Activated naive CD4-positive, alpha-beta T cell treated with anti-CD3 and anti-CD28 coated beads for 36 hours (primary cell): ENCODE results near the gene PLEKHG2. TPM values are rescaled to one million over a fixed set of nuclear protein-coding genes. Genes with fewer than 3 reads are reported as not detected.
"Not testable (repeated sequence)": the region's sequence is repeated elsewhere in the genome, so short reads cannot be mapped to it uniquely, and the experiment has no call there.

ENCODE experiments used
- CTCF ChIA-PET: fragments of 350-600 bp; sonication (Branson Sonifier 250); formaldehyde crosslinking; loops from one replicate; lab custom pipeline; 2021; ENCODE audit warnings: antibody characterized with exemption; lab: Charles Lee
- DNase-seq: peaks from one replicate; pipeline ENCODE4 v3.0.0-alpha.2; 2020
- H3K27ac Mint-ChIP-seq: one replicate; pipeline ENCODE4 v1.8.0; 2021; ENCODE audit warnings: mild to moderate bottlenecking, mixed read lengths
- H3K27me3 Mint-ChIP-seq: one replicate; pipeline ENCODE4 v1.8.0; 2021; ENCODE audit warnings: low read depth, mixed read lengths
- H3K36me3 Mint-ChIP-seq: one replicate; pipeline ENCODE4 v1.8.0; 2021; ENCODE audit warnings: low read depth, mixed read lengths
- H3K4me1 Mint-ChIP-seq: one replicate; pipeline ENCODE4 v1.8.0; 2021; ENCODE audit warnings: low read depth, mixed read lengths
- H3K4me3 Mint-ChIP-seq: one replicate; pipeline ENCODE4 v1.8.0; 2021; ENCODE audit warnings: mild to moderate bottlenecking, moderate library complexity, mixed read lengths
- H3K9me3 Mint-ChIP-seq: one replicate; pipeline ENCODE4 v1.8.0; 2021; ENCODE audit warnings: mixed read lengths
- intact Hi-C: fragments of 100-400 bp; cut with micrococcal nuclease; formaldehyde crosslinking; loops from one replicate; pipeline ENCODE4 v1.15.1; 2023
- total RNA-seq, 2 experiments: library from RNA; stranded (reverse); gene quantifications; one replicate each; pipeline ENCODE4 v1.2.3, GENCODE V29; 2021

PLEKHG2 gene
- total RNA-seq, 2 experiments from 2014 or later, result 27.3 to 34.6 TPM

DNA sequence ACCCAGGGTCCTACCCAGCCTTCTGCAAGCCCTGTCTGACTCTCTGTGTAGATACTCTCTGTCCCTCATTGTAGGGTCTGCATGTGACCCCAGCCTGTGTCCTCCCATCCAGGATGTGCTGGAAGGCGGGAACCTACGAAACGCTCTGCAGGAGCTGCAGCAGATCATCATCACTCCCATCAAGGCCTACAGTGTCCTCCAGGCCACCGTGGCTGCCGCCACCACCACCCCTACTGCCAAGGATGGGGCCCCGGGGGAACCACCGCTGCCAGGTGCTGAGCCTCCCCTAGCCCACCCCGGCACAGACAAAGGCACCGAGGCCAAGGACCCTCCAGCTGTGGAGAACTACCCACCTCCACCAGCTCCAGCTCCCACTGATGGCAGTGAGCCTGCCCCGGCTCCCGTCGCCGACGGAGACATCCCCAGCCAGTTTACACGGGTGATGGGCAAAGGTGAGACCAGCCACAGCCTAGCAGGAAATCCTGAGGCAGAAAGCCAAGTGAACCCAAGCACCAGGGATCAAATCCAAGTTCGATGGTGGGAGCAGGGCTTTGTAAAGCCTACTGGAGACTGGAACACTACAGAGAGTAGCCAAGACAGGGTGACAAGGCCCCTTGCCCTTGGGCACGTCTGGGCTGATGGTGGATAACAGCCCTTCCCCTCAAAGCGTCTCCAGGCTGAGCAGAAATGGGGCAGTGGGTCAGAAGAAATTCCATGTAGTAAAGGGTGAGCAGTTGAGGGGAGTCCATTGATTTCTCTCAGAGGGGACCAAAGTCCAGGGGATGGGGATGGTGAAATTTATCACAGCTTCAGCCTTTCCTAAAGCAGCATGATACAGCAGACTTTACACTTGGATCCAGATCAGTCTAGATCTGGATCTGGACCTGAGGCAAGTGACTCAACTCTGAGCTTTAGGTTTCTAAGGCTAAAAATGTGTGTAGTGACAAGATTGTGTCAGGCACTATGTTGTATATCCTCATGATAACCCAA is 34.8 kb upstream of the PLEKHG2 start:
- no peak overlapping the region for H3K4me3 Mint-ChIP-seq
- DNase-seq, result no peak
- H3K36me3 Mint-ChIP-seq, result peaks cover 26% of the 10 kb centered on the region
- CTCF ChIA-PET, result interaction anchor here (0.7 kb wide), 1 partner anchor 13 kb away, joined by 3 read pairs; no protein-coding TSS in a partner anchor
- no peaks in the 10 kb centered on the region for H3K9me3 Mint-ChIP-seq
- intact Hi-C loops, result no loop called here
- H3K27me3 Mint-ChIP-seq, result no peaks in the 10 kb centered on the region
- H3K4me1 Mint-ChIP-seq, result no peaks in the 10 kb centered on the region
- no peak overlapping the region for H3K27ac Mint-ChIP-seq

DNA sequence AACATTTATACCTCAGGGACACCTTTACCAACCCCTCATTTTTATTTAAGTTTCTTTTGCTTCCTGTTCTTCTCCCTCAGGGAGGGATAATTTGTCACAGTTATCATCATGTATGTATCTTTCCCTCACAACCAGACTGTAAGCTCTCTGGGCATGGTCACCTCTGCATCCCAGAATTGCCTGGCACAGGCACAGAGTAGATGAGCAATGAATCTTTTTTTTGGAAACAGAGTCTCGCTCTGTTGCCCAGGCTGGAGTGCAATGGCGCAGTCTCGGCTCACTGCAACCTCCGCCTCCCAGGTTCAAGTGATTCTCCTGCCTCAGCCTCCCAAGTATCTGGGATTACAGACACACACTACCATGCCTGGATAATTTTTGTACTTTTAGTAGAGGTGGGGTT is 33.1 kb upstream of the PLEKHG2 start:
- DNase-seq, H3K27me3 Mint-ChIP-seq, intact Hi-C loops, H3K27ac Mint-ChIP-seq, H3K4me3 Mint-ChIP-seq, H3K9me3 Mint-ChIP-seq, H3K4me1 Mint-ChIP-seq, CTCF ChIA-PET: not testable (repeated sequence)
- peaks cover 29% of the 10 kb centered on the region for H3K36me3 Mint-ChIP-seq

DNA sequence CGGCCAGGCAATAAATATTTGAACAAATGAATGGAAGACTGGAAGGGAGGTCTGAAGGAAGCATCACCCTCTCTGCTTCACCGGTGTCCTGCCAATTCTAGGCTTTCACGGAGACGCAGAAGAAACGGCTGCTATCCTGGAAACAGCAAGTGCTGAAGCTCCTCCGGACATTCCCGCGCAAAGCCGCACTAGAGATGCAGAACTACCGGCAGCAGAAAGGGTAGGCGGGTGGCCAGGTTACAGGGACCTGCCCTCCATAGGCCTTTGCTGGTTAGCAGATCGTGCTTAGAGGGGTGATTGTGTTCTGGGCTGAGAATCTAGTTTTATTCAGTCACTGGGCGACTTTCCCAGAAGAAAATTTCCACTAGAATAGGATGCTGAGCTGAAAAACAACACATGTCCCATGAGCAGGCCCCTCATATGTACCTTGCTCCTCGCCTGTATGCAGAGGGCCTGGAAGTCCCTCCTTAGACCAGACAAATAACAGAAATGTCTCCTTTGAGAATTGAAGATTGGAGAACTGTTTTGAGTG is 32.5 kb upstream of the PLEKHG2 start:
- no peaks in the 10 kb centered on the region for H3K4me1 Mint-ChIP-seq
- no peak for DNase-seq
- H3K27me3 Mint-ChIP-seq, result no peaks in the 10 kb centered on the region
- no peaks in the 10 kb centered on the region for H3K9me3 Mint-ChIP-seq
- intact Hi-C loops, result no loop called here
- peaks cover 27% of the 10 kb centered on the region for H3K36me3 Mint-ChIP-seq
- H3K27ac Mint-ChIP-seq, result no peak overlapping the region
- CTCF ChIA-PET, result interaction anchor here (0.9 kb wide), 1 partner anchor 12 kb away, joined by 8 read pairs; no protein-coding TSS in a partner anchor
- no peak overlapping the region for H3K4me3 Mint-ChIP-seq

DNA sequence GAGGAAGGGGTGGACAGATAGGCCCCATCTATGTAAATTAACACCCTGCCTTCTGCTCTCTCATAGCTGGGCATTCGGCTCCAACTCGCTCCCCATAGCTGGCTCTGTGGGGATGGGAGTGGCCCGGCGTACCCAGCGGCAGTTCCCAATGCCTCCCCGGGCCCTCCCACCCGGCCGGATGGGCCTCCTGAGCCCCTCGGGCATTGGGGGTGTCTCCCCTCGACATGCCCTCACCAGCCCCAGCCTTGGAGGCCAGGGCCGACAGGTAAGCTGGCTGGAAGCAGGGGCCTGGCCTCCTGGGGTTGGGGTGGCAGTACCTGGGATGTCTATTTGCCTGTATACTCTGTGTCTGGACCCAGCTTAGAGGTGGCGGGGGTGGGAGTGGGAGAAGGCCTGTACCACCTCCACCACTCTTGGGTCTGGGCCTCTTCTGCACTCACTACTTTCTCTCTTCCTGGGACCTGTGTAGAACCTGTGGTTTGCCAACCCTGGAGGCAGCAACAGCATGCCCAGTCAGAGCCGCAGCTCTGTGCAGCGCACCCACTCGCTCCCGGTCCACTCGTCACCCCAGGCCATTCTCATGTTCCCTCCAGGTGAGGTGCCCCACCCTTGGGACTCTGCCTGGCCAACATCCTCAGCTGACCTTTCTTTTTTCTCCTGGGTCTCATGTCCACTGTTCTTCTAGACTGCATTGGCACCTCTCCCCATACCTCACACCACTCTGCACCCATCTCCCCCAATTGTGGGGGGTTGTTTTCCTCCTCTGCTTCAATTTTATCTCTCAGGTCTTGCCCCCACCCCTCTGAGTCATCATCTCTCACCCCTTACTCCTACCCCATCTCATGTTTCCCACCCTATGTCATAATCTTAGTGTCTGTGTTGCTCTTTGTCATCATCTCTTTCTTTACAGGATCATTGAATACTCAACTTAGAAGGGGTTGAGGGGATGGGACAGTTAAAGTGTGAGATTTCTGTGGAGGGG is 31.7 kb upstream of the PLEKHG2 start:
- CTCF ChIA-PET, result interaction anchor here (0.9 kb wide), 1 partner anchor 12 kb away, joined by 8 read pairs; no protein-coding TSS in a partner anchor
- H3K27ac Mint-ChIP-seq, result peak overlapping the region; percentile 37
- H3K9me3 Mint-ChIP-seq, result no peaks in the 10 kb centered on the region
- no peak for DNase-seq
- no peaks in the 10 kb centered on the region for H3K4me1 Mint-ChIP-seq
- intact Hi-C loops, result no loop called here
- H3K4me3 Mint-ChIP-seq, result no peak overlapping the region
- peaks cover 29% of the 10 kb centered on the region for H3K36me3 Mint-ChIP-seq
- H3K27me3 Mint-ChIP-seq, result no peaks in the 10 kb centered on the region

DNA sequence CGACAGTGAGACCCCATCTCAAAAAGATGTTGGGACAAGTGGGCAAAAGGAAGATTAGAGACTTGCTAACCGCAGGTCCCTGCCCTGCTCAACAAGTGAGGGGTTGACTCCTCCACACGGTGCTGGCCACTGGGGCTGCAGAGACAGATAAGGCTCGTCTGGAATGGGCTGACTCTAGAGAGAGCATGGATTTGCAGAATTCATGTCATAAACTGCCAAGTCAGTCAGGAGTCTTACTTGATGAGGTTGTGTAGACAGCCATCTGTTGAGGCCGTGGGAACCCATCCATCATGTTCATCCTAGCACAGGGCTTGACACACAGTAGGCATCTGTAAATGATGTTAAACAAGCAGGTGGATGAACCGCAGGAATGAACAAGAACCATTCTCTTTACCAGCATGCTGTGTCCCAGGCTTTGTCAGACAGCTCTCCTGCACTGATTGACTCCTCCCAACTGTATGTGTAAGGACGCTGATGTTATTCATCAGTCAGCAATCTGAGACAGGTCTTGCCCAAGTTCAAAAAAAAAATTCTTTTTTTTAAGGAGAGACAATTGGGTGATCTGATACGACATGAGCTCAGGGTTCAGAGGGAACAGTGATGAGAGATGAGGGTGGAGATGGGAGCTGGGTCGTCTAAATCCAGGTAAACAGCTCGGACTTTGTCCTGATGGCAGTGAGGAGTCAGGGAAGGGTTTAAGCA is 30.4 kb upstream of the PLEKHG2 start:
- CTCF ChIA-PET, result interaction anchor here (1.2 kb wide), 3 partner anchors 9 to 16 kb away, joined by 3 to 5 read pairs (median 4); partner anchors contain the start of genes MED29 and PAF1
- intact Hi-C loops, result no loop called here
- Mint-ChIP-seq H3K27me3 (no peaks in the 10 kb centered on the region), H3K9me3 (no peaks in the 10 kb centered on the region), H3K27ac (no peak overlapping the region), H3K36me3 (peaks cover 28% of the 10 kb centered on the region), H3K4me3 (no peak overlapping the region), H3K4me1 (no peaks in the 10 kb centered on the region)
- DNase-seq, result no peak

DNA sequence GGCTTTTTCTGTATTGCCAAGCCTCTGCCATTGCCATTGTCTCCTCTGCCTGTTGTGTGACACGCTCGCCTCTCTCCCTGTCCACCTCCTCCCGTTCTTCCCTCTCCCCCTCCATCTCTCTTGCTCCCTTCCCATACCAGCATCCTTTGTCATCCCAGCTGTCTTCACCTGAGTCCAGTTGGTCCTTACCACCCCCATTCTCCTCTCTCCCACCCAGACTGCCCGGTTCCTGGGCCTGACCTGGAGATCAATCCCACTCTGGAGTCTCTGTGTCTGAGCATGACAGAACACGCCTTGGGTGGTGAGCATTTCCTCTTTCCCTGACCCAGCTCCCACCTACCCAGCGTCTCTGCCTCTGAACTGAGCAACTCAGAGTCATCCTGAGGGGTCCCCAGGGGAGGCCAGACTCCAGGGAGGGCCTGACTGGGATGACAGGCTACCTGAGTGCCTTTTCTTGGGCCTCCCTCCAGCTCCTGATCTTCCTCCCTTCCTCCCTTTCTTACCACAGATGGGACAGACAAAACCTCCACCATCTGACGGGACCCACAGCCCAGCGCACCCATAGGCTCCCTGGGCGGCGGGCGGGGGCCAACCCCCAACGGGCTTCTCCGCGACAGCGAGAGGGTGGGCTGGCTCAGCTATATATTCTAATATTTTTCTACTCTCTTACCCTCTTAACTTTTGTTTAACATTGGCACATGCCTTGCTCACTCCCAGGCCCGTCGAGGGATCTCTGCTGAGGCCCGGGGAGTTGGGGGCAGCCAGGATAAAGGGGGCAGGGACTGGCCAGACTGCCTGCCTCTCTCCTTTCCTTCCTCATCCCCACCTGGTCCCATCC is 29.3 kb upstream of the PLEKHG2 start:
- Mint-ChIP-seq H3K4me1 (no peaks in the 10 kb centered on the region), H3K27me3 (no peaks in the 10 kb centered on the region), H3K4me3 (no peak overlapping the region), H3K36me3 (peaks cover 25% of the 10 kb centered on the region), H3K27ac (peak overlapping the region; percentile 54), H3K9me3 (no peaks in the 10 kb centered on the region)
- DNase-seq, result no peak
- CTCF ChIA-PET, result interaction anchor here (1.2 kb wide), 3 partner anchors 8 to 16 kb away, joined by 3 to 5 read pairs (median 4); partner anchors contain the start of genes MED29 and PAF1
- intact Hi-C loops, result no loop called here

DNA sequence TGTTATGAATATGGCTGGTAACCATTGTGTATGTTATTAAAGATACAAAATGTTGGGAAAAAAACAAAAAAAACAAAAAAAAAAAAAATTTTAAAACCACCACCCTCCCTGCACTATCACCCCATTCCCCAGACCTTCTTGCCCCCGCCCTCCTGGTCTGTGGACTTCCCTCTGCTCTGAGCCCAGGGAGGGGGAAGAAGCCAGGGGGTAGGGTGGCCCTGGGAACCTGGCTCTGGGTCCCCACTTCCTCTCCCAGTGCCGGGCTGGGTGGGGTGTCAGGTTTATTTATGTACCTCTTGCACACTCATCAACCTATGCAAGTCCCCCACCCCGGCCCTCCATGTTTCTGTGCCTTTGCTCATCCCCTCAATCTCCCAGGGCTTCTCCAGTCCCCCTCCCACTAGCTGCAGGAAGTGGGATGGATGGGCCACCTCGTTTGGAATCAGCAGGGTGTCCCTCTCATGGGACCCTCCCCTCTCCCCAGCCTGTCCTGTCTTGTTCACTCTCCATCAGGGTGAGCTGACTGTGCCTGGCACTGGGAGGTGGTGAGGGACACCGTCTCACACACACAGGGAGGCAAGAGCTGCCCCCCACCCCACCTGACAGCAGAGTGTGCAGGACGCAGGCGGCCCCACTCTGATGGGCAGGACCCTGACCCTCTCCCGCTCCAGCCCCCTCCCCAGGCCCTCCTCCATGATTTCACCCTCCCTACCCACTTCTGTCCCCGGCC is 27.5 kb upstream of the PLEKHG2 start:
- H3K4me3 Mint-ChIP-seq, result no peak overlapping the region
- H3K9me3 Mint-ChIP-seq, result no peaks in the 10 kb centered on the region
- no peaks in the 10 kb centered on the region for H3K27me3 Mint-ChIP-seq
- peak overlapping the region; percentile 22 for H3K27ac Mint-ChIP-seq
- peaks cover 20% of the 10 kb centered on the region for H3K36me3 Mint-ChIP-seq
- CTCF ChIA-PET, result no interaction called here
- DNase-seq, result no peak
- intact Hi-C loops, result no loop called here
- H3K4me1 Mint-ChIP-seq, result peaks cover 8% of the 10 kb centered on the region

DNA sequence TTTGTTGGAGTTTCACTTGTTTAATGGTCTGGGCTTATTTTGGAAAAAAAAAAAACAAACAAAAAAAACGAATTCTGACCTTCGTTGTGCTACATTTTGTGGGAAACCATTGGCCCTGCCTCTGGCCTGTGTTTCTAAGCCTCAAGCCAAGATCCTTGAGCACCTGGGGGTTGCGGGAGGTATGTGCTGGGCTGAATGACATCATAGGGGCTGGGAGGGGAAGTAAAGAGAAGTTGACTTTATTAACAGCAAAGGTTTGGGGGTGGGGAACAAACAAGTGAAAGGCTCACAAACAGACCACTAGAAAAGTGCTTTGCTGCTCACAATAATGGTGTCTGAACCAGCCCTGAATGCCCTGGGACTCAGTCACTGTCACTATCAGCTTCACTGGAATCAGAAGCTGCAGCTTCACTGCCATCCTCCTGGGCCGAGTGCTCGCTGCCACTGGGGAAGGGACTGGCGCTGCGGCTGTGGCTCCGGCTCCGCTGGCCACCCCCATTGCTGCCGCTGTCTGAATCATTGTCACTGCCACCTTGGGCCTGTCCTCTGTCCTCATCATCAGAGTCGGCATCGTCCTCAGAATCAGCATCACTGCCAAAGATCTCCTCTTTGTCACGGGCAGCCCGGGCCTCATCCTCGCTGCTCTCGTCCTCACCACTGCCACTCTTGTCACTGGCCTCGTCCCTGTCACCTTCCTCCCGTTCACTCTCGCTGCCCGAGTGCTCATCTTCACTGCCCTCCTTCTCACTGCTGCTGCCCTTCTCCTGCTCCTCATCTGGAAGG is 26.6 kb upstream of the PLEKHG2 start:
- Mint-ChIP-seq H3K4me3 (no peak overlapping the region), H3K36me3 (peaks cover 21% of the 10 kb centered on the region), H3K4me1 (peaks cover 13% of the 10 kb centered on the region), H3K27ac (peak overlapping the region; percentile 7), H3K9me3 (no peaks in the 10 kb centered on the region), H3K27me3 (no peaks in the 10 kb centered on the region)
- DNase-seq, result no peak
- intact Hi-C loops, result no loop called here
- CTCF ChIA-PET, result interaction anchor here (0.6 kb wide), 1 partner anchor 14 kb away, joined by 3 read pairs; no protein-coding TSS in a partner anchor

DNA sequence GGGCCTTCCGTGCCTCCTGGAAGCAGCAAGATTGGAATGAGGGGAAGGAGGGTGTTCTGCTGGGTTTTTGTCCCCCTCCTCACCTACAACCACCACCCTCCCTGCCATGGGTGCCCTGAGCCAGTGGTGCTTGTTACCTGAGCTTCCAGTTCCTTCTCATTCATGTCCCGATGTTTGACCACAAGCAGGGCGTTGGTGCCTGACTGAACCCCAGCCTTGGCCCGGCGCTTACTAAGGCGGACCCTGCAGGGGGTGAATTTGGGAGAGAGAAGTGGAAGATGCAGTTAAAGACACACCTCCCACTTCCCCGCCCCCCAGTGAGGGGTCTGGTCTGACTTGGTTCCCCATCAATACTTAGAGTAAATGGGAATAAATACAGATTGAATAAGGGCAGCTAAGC is 25.9 kb upstream of the PLEKHG2 start:
- Mint-ChIP-seq H3K27ac (peak overlapping the region; percentile 7), H3K27me3 (no peaks in the 10 kb centered on the region), H3K36me3 (peaks cover 17% of the 10 kb centered on the region), H3K4me3 (no peak overlapping the region), H3K9me3 (no peaks in the 10 kb centered on the region), H3K4me1 (peaks cover 19% of the 10 kb centered on the region)
- intact Hi-C loops, result no loop called here
- DNase-seq, result no peak
- CTCF ChIA-PET, result interaction anchor here (0.6 kb wide), 1 partner anchor 15 kb away, joined by 3 read pairs; no protein-coding TSS in a partner anchor

DNA sequence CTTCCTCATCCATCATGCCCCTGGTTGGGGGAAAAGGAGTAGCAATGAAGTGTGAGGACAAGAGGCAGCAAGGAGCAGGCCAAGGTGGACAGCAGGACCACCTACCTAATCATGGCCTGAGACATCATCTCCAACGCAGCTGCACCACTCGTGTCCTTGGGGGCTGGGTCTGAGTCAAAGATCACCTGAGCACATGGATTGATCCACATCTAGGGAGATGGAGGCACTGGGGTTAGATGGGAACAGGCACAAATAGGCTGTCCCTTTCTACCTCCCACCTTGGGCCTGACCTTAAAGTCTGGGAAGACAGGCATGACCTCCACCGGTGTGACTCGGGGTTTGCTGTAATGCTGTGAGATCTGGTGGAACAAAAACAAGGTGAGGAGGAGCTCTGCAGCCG is 23.8 kb upstream of the PLEKHG2 start:
- H3K4me1 Mint-ChIP-seq, result peaks cover 33% of the 10 kb centered on the region

More for the DNA sequence above, 23.8 kb upstream of the PLEKHG2 start:
- Mint-ChIP-seq H3K36me3 (peaks cover 15% of the 10 kb centered on the region), H3K27ac (no peak overlapping the region), H3K27me3 (no peaks in the 10 kb centered on the region), H3K9me3 (no peaks in the 10 kb centered on the region), H3K4me3 (no peak overlapping the region)
- no peak for DNase-seq
- intact Hi-C loops, result no loop called here
- CTCF ChIA-PET, result interaction anchor here (1.3 kb wide), 1 partner anchor 23 kb away, joined by 5 read pairs; no protein-coding TSS in a partner anchor
